HG03521 (cell line): ENCODE results near the gene POLR3C.
A peak's percentile ranks its signal among the peaks of the same experiment; 100 is the strongest.

Experiments
- ATAC-seq: cut with Tn5 transposase; IDR thresholded peaks from one replicate; pipeline ENCODE4 v1.9.1; 2021; ENCODE audit warnings: mild to moderate bottlenecking, moderate library complexity; ENCODE audit not compliant: unreplicated experiment

POLR3C gene

GRCh38 chr1:145868232-145868631 lies 44.2 kb downstream of the POLR3C start:
- no peak for ATAC-seq

GRCh38 chr1:145871994-145872924 lies 48.3 kb downstream of the POLR3C start:
- ATAC-seq: no peak

GRCh38 chr1:145874646-145875045 lies 50.6 kb downstream of the POLR3C start:
- no peak for ATAC-seq

- ATAC-seq: no peak
These were observed 54.0 kb downstream of the POLR3C start for GRCh38 chr1:145877923-145878486.

- ATAC-seq: no peak
These were observed 54.7 kb downstream of the POLR3C start for GRCh38 chr1:145878724-145879123.

GRCh38 chr1:145879775-145880174 lies 55.8 kb downstream of the POLR3C start:
- no peak for ATAC-seq

- ATAC-seq: no peak
These were observed 60.7 kb downstream of the POLR3C start for GRCh38 chr1:145884675-145885074.

GRCh38 chr1:145885738-145886287 lies 61.8 kb downstream of the POLR3C start, which contains the start of gene ANKRD35:
Gene ANKRD35 (minus strand): TSS chr1:145885866. CDS start chr1:145885758, 108 bp downstream.
- peak; percentile 98 for ATAC-seq

GRCh38 chr1:145886390-145886789 lies 62.4 kb downstream of the POLR3C start:
- no peak for ATAC-seq

GRCh38 chr1:145886816-145887215 lies 62.8 kb downstream of the POLR3C start:
- no peak for ATAC-seq

GRCh38 chr1:145887631-145888030 lies 63.6 kb downstream of the POLR3C start:
- ATAC-seq: no peak

- ATAC-seq: no peak
These were observed 65.7 kb downstream of the POLR3C start for GRCh38 chr1:145889722-145890121.

GRCh38 chr1:145891143-145891542 lies 67.1 kb downstream of the POLR3C start:
- no peak for ATAC-seq

- ATAC-seq: no peak
These were observed 67.8 kb downstream of the POLR3C start for GRCh38 chr1:145891587-145892485.

GRCh38 chr1:145892486-145893087 lies 68.6 kb downstream of the POLR3C start:
- no peak for ATAC-seq

GRCh38 chr1:145893306-145894055 lies 69.5 kb downstream of the POLR3C start:
- no peak for ATAC-seq
